ENCODE measurements around the gene NCAM2. TPM values are rescaled to one million over a fixed set of nuclear protein-coding genes. Genes with fewer than 3 reads are reported as not detected.

The NCAM2 gene
- total RNA-seq, 4 donors from 2014 or later = 0.46 to 2.9 (median 1.3) TPM

DNA sequence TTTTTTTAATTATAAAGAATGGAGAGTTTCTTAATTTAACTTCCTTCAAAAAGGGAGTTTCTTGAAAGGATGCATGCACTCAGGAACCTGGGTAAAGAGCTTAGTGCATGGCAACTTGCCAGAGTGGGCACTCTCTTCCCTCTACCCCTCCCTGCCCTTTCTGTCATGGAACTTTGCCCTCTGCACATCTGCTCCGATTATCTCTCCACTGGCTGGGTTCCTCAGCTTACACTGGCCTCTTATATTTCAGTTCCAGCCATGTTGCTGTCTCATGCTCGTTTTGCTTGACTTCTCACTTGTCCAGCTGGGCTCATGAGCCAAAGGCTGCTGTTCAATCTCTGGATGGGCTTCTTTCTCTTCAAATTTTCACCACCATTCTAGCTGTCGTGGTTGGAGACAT, 87.0 kb downstream of the NCAM2 start:
- H3K4me1 ChIP-seq = no peaks in the 10 kb centered on the region
- no peak overlapping the region for H3K27ac ChIP-seq
- intact Hi-C loops (cut with DNase I) = no loop called here
- H3K9me3 ChIP-seq = no peaks in the 10 kb centered on the region
- 65 to 68% methylated on average over 3 of the region's 3 CpGs for WGBS, 2 donors
- H3K27me3 ChIP-seq = no peaks in the 10 kb centered on the region
- H3K36me3 ChIP-seq = no peaks in the 10 kb centered on the region
- DNase-seq = no peak
- TF ChIP-seq, protein P1, sequence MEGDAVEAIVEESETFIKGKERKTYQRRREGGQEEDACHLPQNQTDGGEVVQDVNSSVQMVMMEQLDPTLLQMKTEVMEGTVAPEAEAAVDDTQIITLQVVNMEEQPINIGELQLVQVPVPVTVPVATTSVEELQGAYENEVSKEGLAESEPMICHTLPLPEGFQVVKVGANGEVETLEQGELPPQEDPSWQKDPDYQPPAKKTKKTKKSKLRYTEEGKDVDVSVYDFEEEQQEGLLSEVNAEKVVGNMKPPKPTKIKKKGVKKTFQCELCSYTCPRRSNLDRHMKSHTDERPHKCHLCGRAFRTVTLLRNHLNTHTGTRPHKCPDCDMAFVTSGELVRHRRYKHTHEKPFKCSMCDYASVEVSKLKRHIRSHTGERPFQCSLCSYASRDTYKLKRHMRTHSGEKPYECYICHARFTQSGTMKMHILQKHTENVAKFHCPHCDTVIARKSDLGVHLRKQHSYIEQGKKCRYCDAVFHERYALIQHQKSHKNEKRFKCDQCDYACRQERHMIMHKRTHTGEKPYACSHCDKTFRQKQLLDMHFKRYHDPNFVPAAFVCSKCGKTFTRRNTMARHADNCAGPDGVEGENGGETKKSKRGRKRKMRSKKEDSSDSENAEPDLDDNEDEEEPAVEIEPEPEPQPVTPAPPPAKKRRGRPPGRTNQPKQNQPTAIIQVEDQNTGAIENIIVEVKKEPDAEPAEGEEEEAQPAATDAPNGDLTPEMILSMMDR (IDR thresholded peaks at IDR 0.05) = no peak
- TF ChIP-seq POLR2A (IDR thresholded peaks at IDR 0.05) = no peak
- no peak overlapping the region for H3K4me3 ChIP-seq (replicated peaks in 1 of 3)

DNA sequence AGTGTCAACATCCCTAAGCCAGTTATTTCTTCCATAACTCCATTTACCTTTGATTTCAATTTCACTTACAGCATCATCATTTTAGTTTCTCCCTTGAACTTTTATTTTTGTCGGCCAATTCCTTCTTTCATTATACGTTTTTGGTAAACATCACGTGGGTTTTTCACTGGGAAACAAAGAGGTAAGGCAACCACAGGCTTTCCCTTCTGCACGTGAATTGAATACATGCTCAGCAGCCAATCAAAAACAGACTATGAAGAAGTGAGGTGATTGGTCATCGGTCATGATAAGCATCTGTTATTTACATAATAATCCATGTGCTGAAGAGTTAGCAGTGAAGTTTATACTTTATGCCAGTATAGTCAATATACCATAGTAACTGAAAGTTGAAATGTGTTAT, 98.7 kb downstream of the NCAM2 start:
- TF ChIP-seq, protein P1 (IDR thresholded peaks at IDR 0.05) = no peak
- no peak for TF ChIP-seq POLR2A (IDR thresholded peaks at IDR 0.05)
- H3K36me3 ChIP-seq = no peaks in the 10 kb centered on the region
- intact Hi-C loops (cut with DNase I) = no loop called here

DNA sequence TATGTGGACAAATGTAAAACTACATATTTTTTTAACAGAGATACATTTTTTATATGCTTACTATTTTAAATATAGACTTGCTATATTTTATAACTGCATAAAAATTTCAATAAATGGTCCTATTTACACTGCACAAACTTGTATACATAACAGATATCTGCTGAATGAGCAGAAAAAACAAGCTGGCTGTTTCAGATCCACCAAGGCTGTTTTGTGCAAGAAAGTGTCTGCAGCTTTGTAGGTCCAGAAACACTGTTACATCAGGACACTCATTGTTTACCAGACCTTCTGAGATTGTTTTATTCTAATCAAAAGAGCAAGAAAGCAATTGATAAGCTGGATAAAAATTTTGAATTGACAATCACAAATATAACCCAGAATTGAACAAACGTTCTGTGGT, 99.3 kb downstream of the NCAM2 start:
- 66 to 72% methylated on average over 1 of the region's 1 CpG for WGBS, 2 donors
- DNase-seq = no peak
- intact Hi-C loops (cut with DNase I) = no loop called here
- H3K27me3 ChIP-seq = no peaks in the 10 kb centered on the region
- no peaks in the 10 kb centered on the region for H3K36me3 ChIP-seq
- no peaks in the 10 kb centered on the region for H3K4me1 ChIP-seq
- no peak overlapping the region for H3K4me3 ChIP-seq (replicated peaks in 1 of 3)
- no peak for TF ChIP-seq POLR2A (IDR thresholded peaks at IDR 0.05)
- TF ChIP-seq, protein P1 (IDR thresholded peaks at IDR 0.05) = no peak
- no peaks in the 10 kb centered on the region for H3K9me3 ChIP-seq
- H3K27ac ChIP-seq = no peak overlapping the region

More for the DNA sequence above, 98.7 kb downstream of the NCAM2 start:
- H3K27me3 ChIP-seq = no peaks in the 10 kb centered on the region
- H3K4me1 ChIP-seq = no peaks in the 10 kb centered on the region
- 75 to 78% methylated on average over 5 of the region's 5 CpGs for WGBS, 2 donors
- H3K27ac ChIP-seq = no peak overlapping the region
- no peak overlapping the region for H3K4me3 ChIP-seq (replicated peaks in 1 of 3)
- DNase-seq = no peak
- no peaks in the 10 kb centered on the region for H3K9me3 ChIP-seq

DNA sequence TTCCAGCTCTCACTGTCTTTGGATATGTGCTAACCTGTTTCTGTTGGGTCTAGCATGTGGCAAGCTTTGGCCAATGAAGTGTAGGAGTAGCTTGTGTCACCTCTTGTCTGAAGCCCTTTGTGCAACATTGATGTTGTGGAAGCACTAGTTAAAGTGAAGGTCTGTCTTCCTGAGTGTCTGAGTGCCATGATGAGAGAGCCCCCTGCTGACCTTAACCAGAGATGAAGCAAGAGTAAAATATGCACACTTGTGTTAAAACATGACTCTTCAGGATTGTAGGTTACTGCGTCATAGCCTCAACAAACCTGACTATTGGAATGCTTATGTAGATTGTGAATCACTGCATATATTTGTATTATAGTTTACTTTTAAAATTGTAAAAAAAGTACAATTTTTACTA, 103.7 kb downstream of the NCAM2 start:
- Histone ChIP-seq H3K36me3 (no peaks in the 10 kb centered on the region), H3K4me3 (replicated peaks in 1 of 3) (no peak overlapping the region), H3K27ac (no peak overlapping the region), H3K9me3 (no peaks in the 10 kb centered on the region), H3K4me1 (no peaks in the 10 kb centered on the region), H3K27me3 (no peaks in the 10 kb centered on the region)
- intact Hi-C loops (cut with DNase I) = no loop called here
- no peak for TF ChIP-seq POLR2A (IDR thresholded peaks at IDR 0.05)
- TF ChIP-seq, protein P1 (IDR thresholded peaks at IDR 0.05) = no peak
- peak in 1 of 2 donors; percentile 4 for DNase-seq
- WGBS, 2 donors = 62 to 63% methylated on average over 1 of the region's 1 CpG

DNA sequence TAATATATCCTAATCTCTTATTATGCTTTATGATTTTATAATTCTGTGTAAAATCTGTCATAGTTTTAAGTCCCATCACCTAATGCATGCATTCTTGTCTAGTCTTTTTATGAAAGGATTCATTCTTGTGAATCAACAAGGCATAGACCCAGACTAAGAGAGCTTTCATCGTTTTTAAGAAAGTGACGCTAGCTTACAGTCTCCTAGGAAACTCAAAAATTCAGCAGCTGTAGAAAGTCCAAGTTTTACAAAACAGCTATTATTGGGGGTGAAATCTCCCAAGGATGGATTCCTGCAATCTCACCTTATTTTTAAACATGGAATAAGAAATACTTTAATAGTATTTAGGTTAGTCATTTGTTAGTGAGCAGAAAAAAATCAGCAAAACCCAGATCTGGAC, 104.7 kb downstream of the NCAM2 start:
- intact Hi-C loops (cut with DNase I) = no loop called here
- no peaks in the 10 kb centered on the region for H3K27me3 ChIP-seq
- H3K36me3 ChIP-seq = no peaks in the 10 kb centered on the region
- DNase-seq = no peak
- H3K27ac ChIP-seq = no peak overlapping the region
- no peaks in the 10 kb centered on the region for H3K9me3 ChIP-seq
- H3K4me1 ChIP-seq = no peaks in the 10 kb centered on the region
- WGBS, 2 donors = 73 to 86% methylated on average over 2 of the region's 2 CpGs
- no peak overlapping the region for H3K4me3 ChIP-seq (replicated peaks in 1 of 3)
- TF ChIP-seq, protein P1 (IDR thresholded peaks at IDR 0.05) = no peak

All from thyroid gland (tissue), 4 donors.